NCI-H1417 (cell line): ENCODE data around the gene OSBPL8.
"Not testable (repeated sequence)": the region's sequence is repeated elsewhere in the genome, so short reads cannot be mapped to it uniquely, and the experiment has no call there.

Source experiments
- DNase-seq, 3 experiments: peaks; one replicate each; lab custom pipeline; 2025; lab: John Stamatoyannopoulos, UW

The OSBPL8 gene

GRCh38 chr12:76348079-76348901, 211.3 kb downstream of the OSBPL8 start, which contains the start of gene BBS10:
BBS10 (minus strand) TSS chr12:76348415; CDS start chr12:76348358, 57 bp downstream.
- peak; percentile 89 to 96 (median 94) for DNase-seq

- peak in 2 of 3 experiments; percentile 14 to 61 for DNase-seq
These were observed 212.7 kb downstream of the OSBPL8 start for GRCh38 chr12:76346798-76347420.

- no peak for DNase-seq
These were observed 213.3 kb downstream of the OSBPL8 start for GRCh38 chr12:76346236-76346635.

- no peak for DNase-seq
These were observed 214.0 kb downstream of the OSBPL8 start for GRCh38 chr12:76345569-76345968.

GRCh38 chr12:76341436-76342030, 218.0 kb downstream of the OSBPL8 start:
- DNase-seq: no peak

GRCh38 chr12:76340680-76341435, 218.7 kb downstream of the OSBPL8 start:
- DNase-seq: no peak

GRCh38 chr12:76337583-76337982, 222.0 kb downstream of the OSBPL8 start:
- DNase-seq: no peak

GRCh38 chr12:76332606-76333005, 227.0 kb downstream of the OSBPL8 start:
- DNase-seq: no peak

GRCh38 chr12:76329606-76330005, 230.0 kb downstream of the OSBPL8 start:
- DNase-seq: no peak

GRCh38 chr12:76329159-76329558, 230.4 kb downstream of the OSBPL8 start:
- DNase-seq: no peak

- DNase-seq: not testable (repeated sequence)
These were observed 239.8 kb downstream of the OSBPL8 start for GRCh38 chr12:76319595-76320319.

GRCh38 chr12:76318773-76319594, 240.6 kb downstream of the OSBPL8 start:
- DNase-seq: peak in 1 of 3 experiments; percentile 57

- no peak for DNase-seq
These were observed 241.6 kb downstream of the OSBPL8 start for GRCh38 chr12:76317976-76318375.

- no peak for DNase-seq
These were observed 243.1 kb downstream of the OSBPL8 start for GRCh38 chr12:76316468-76316867.

- DNase-seq: no peak
These were observed 246.3 kb downstream of the OSBPL8 start for GRCh38 chr12:76313299-76313698.

- no peak for DNase-seq
These were observed 247.3 kb downstream of the OSBPL8 start for GRCh38 chr12:76312315-76312714.

GRCh38 chr12:76311796-76312195, 247.8 kb downstream of the OSBPL8 start:
- DNase-seq: no peak

GRCh38 chr12:76310110-76310509, 249.5 kb downstream of the OSBPL8 start:
- no peak for DNase-seq

GRCh38 chr12:76308866-76309265, 250.7 kb downstream of the OSBPL8 start:
- DNase-seq: no peak

- no peak for DNase-seq
These were observed 252.5 kb downstream of the OSBPL8 start for GRCh38 chr12:76307083-76307482.
